ENCODE measurements around the gene GMEB1. TPM values are rescaled to one million over a fixed set of nuclear protein-coding genes. Genes with fewer than 3 reads are reported as not detected.
"Not testable (repeated sequence)": the region's sequence is repeated elsewhere in the genome, so short reads cannot be mapped to it uniquely, and the experiment has no call there.

GMEB1 gene
- polyA plus RNA-seq, 2 of the 4 experiments (the other 2 are of a cell fraction): 5.2 to 7.1 TPM

DNA sequence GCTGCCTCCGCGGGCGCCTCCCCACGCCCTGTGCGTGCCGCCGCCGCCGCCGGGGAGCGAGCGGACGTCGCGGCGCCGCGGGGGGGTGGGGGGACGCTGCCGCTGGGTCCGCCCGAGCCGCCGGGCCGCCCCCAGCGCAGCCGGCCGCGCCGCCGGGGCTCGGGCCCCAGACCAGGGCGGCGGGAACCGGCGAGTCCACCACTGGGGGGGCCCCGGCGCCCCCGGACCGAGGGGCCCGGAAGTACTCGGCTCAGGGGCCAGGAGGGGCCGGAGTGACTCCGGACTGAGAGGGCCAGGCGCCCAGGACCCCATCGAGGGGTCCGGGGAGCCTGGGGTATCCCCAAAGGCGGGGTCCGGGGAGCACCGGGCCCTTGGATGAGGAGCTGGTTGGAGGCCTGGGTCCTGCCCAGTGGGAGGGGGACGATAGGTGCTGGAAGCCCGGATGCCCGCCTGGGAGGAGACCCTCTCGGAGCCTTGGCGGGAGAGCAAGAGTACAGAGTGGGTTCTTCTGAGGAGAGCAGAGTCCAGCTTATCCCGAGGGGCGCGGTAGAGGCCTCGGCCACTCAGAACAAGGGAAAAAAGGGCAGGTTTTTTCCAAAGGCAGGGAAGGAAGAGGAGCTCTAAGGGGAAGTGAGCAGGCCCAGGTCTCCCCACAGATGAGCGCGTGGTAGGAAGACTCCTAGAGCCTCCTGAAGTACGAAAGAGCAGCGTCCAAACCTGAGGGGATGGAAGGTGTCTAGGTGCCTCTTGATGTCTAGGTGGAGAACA lies 556 bp downstream of the GMEB1 start:
- FAIRE-seq (no peak), DNase-seq (ENCODE audit: low read depth in 1 of 2, low spot score in 1 of 2) (peak; percentile 37 to 38), ATAC-seq (peak; percentile 74 to 91)
- peaks cover 4% of the 10 kb centered on the region; the same call in 1 of the 3 replicates for H3K4me1 ChIP-seq
- peak overlapping the region; percentile 100 for H3K4me3 ChIP-seq
- POLR2A ChIA-PET: interaction anchor here (0.6 to 2.9 kb wide), 7 partner anchors 21 to 870 kb away, joined by 3 to 27 read pairs (median 7); partner anchors contain the start of genes RNU11, TAF12 and YTHDF2
- H3K4me2 ChIP-seq: peak overlapping the region; percentile 83
- CTCF ChIA-PET: interaction anchor here (1.2 to 1.9 kb wide), 3 partner anchors 14 to 208 kb away, joined by 4 to 8 read pairs (median 4); partner anchors contain the start of gene YTHDF2
- H3K27ac ChIP-seq: peak overlapping the region; percentile 100
- H3K9me3 ChIP-seq: no peaks in the 10 kb centered on the region
- WGBS (ENCODE audit: missing lambda C conversion rate): 3% methylated on average over 13 of the region's 63 CpGs
- TF ChIP-seq PHF8 (IDR thresholded peaks at IDR 0.05; ENCODE audit: borderline replicate concordance, low read depth) (peak; percentile 33), JUN (IDR thresholded peaks at IDR 0.05) (0 out of 5 replicates have a peak, but pooled peaks of 1 of the 2 experiments have one; percentile 30), RFX5 (IDR thresholded peaks at IDR 0.05) (no peak), HEYL (CRISPR knock-in tag; IDR thresholded peaks at IDR 0.05) (no peak)
- TF ChIP-seq, protein P1, sequence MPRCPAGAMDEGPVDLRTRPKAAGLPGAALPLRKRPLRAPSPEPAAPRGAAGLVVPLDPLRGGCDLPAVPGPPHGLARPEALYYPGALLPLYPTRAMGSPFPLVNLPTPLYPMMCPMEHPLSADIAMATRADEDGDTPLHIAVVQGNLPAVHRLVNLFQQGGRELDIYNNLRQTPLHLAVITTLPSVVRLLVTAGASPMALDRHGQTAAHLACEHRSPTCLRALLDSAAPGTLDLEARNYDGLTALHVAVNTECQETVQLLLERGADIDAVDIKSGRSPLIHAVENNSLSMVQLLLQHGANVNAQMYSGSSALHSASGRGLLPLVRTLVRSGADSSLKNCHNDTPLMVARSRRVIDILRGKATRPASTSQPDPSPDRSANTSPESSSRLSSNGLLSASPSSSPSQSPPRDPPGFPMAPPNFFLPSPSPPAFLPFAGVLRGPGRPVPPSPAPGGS (IDR thresholded peaks at IDR 0.05): 0 out of 3 replicates have a peak, but pooled peaks have one; percentile 45
- TF ChIP-seq, protein P2, sequence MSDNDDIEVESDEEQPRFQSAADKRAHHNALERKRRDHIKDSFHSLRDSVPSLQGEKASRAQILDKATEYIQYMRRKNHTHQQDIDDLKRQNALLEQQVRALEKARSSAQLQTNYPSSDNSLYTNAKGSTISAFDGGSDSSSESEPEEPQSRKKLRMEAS (IDR thresholded peaks at IDR 0.05): peak; percentile 60; the same call in 1 of the 2 replicates

DNA sequence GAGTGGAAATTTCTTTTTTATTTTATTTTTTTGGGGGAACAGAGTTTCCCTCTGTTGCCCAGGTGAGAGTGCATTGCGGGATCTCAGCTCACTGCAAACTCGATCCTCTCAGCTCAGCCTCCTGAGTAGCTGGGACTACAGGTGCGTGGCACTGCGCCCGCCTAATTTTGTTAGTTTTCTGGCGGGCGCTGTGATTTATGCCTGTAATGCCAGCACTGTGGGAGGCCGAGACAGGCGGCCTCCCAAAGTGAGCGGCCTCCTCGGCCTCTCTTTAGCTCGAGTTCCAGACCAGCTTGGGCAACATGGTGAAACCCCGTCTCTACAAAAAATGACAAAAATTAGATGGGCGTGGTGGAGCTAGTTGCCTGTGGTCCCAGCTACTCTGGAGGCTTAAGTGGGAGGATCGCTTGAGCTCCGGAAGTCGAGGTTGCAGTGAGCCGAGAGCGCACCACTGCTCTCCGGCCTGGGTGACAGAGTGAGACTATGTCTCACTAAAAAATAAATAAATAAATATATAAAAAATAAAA lies 2.7 kb downstream of the GMEB1 start:
- Histone ChIP-seq H3K4me3 (no peak overlapping the region), H3K4me2 (no peak overlapping the region), H3K9me3 (no peaks in the 10 kb centered on the region), H3K4me1 (peaks cover 4% of the 10 kb centered on the region; the same call in 1 of the 3 replicates), H3K27ac (no peak overlapping the region)
- POLR2A ChIA-PET: interaction anchor here (1.3 to 2.9 kb wide), 2 partner anchors 23 to 65 kb away, joined by 3 to 6 read pairs; partner anchors contain the start of genes RNU11 and YTHDF2
- no peak for FAIRE-seq
- no peak for DNase-seq (ENCODE audit: low read depth in 1 of 2, low spot score in 1 of 2)
- TF ChIP-seq MYC (IDR thresholded peaks at IDR 0.05; ENCODE audit: borderline replicate concordance, low read length): no peak
- TF ChIP-seq BHLHE40 (IDR thresholded peaks at IDR 0.05; ENCODE audit: low read depth, low read length): no peak
- TF ChIP-seq FOSL2 (IDR thresholded peaks at IDR 0.05): no peak
- no peak for TF ChIP-seq FOSL2 (CRISPR knock-in tag; IDR thresholded peaks at IDR 0.05)
- TF ChIP-seq ZC3H11A (IDR thresholded peaks at IDR 0.05): no peak
- no peak for TF ChIP-seq RCOR1 (IDR thresholded peaks at IDR 0.05; ENCODE audit: low read depth, low read length)
- no peak for TF ChIP-seq CBX2 (IDR thresholded peaks at IDR 0.05; ENCODE audit: borderline replicate concordance, low read depth)
- TF ChIP-seq EP300 (IDR thresholded peaks at IDR 0.05): no peak
- no peak for TF ChIP-seq NR3C1 (IDR thresholded peaks at IDR 0.05)
- TF ChIP-seq, protein P3, sequence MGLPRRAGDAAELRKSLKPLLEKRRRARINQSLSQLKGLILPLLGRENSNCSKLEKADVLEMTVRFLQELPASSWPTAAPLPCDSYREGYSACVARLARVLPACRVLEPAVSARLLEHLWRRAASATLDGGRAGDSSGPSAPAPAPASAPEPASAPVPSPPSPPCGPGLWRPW (IDR thresholded peaks at IDR 0.05): no peak
- no peak for TF ChIP-seq KDM1A (IDR thresholded peaks at IDR 0.05; ENCODE audit: low read depth)
- no peak for TF ChIP-seq EHF (CRISPR knock-in tag; IDR thresholded peaks at IDR 0.05)
- no peak for TF ChIP-seq RAD21 (conservative IDR thresholded peaks at IDR 0.05 in 1 of 2, IDR thresholded peaks at IDR 0.05 in 1 of 2)
- TF ChIP-seq SREBF2 (IDR thresholded peaks at IDR 0.05): no peak
- ATAC-seq: no peak
- WGBS (ENCODE audit: missing lambda C conversion rate): 93% methylated on average over 20 of the region's 20 CpGs
- CTCF ChIA-PET: interaction anchor here (0.6 kb wide), 1 partner anchor 112 kb away, joined by 3 read pairs; no protein-coding TSS in a partner anchor

DNA sequence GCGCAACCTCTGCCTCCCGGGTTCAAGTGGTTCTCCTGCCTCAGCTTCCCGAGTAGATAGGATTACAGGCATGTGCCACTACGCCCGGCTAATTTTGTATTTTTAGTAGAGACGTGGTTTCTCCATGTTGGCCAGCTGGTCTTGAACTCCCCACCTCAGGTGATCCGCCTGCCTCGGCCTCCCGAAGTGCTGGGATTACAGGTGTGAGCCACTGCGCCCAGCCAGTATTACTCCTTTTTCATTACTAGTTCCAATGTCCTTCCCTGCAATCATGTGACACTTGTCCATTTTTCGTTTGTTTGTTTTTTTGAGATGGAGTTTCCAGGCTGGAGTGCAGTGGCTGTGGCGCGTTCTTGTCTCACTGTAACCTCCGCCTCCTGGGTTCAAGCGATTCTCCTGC lies 4.4 kb downstream of the GMEB1 start:
- CTCF ChIA-PET: interaction anchor here (0.7 kb wide), 1 partner anchor 209 kb away, joined by 6 read pairs; no protein-coding TSS in a partner anchor
- whole genome bisulfite sequencing (ENCODE audit: missing lambda C conversion rate): 97% methylated on average over 15 of the region's 15 CpGs
- FAIRE-seq; H3K4me1 ChIP-seq; H3K4me3 ChIP-seq; ATAC-seq; H3K27ac ChIP-seq; POLR2A ChIA-PET; DNase-seq (ENCODE audit: low read depth in 1 of 2, low spot score in 1 of 2); H3K4me2 ChIP-seq; H3K9me3 ChIP-seq: not testable (repeated sequence)

Measured in A549 (cell line).